HCT116 (cell line): ENCODE results near the gene MYL6B. TPM values are rescaled to one million over a fixed set of nuclear protein-coding genes. Genes with fewer than 3 reads are reported as not detected.

Source experiments
- ATAC-seq: fragments of 200-7000 bp; cut with Tn5 transposase; 2 replicates; pipeline ENCODE4 v1.9.1; 2020; ENCODE audit warnings: mild to moderate bottlenecking, moderate library complexity
- BruUV-seq: library from RNA; stranded (reverse); fragments of 400-500 nt; replicated peaks from 2 replicates; lab custom pipeline; 2021; lab: Mats Ljungman, UMichigan
- CTCF ChIA-PET: fragments of 300-600 bp; sonication (Branson Sonifier 250); formaldehyde crosslinking; loops from one replicate; lab custom pipeline; 2021; ENCODE audit warnings: antibody characterized with exemption; lab: Charles Lee
- POLR2A ChIA-PET: fragments of 300-600, 350-600 bp; sonication (Branson Sonifier 250); formaldehyde crosslinking; loops from one replicate; lab custom pipeline; 2021; ENCODE audit warnings: antibody characterized with exemption; lab: Charles Lee
- RAD21 ChIA-PET, 2 experiments: fragments of 300-600 bp; sonication (Branson Sonifier 250); formaldehyde crosslinking; loops; one replicate each; lab custom pipeline; 2023; ENCODE audit warnings: low total read pairs in 2 of 2; ENCODE audit not compliant: uncharacterized antibody in 2 of 2, unreplicated experiment in 2 of 2, low non-redundant PET in 1 of 2; lab: Charles Lee
- DNase-seq: peaks from one replicate; pipeline ENCODE4 v3.0.0-alpha.2; 2010; ENCODE audit warnings: low read depth, low spot score
- H2AFZ ChIP-seq: fragments of 200-600 bp; shearing (Covaris generic), sonication (generic); 2 replicates; pipeline ENCODE4 v1.6.1; 2017; ENCODE audit warnings: low read depth, mixed run types, mixed read lengths, antibody characterized with exemption, low read length; ENCODE audit not compliant: poor library complexity, severe bottlenecking
- H3K27ac ChIP-seq: 2 replicates; pipeline ENCODE4 v1.5.1; 2012; ENCODE audit warnings: low read depth, low read length
- H3K27me3 ChIP-seq: fragments of 200-600 bp; sonication (generic); 2 replicates; pipeline ENCODE4 v1.6.1; 2016; ENCODE audit warnings: mixed run types, low read length, mixed read lengths; ENCODE audit not compliant: insufficient read depth
- H3K36me3 ChIP-seq, 2 experiments: fragments of 200-500 bp in 1 of 2; fragments of 200-600 bp in 1 of 2; sonication (Bioruptor generic) in 1 of 2; sonication (generic) in 1 of 2; 2 replicates each; pipeline versions ENCODE4 v1.5.1 to v1.6.1; 2014 to 2016; ENCODE audit warnings: low read length in 2 of 2, inconsistent platforms in 1 of 2, mixed read lengths in 1 of 2, mixed run types in 1 of 2; ENCODE audit not compliant: insufficient read depth in 2 of 2, control insufficient read depth in 1 of 2
- H3K4me1 ChIP-seq, 2 experiments: fragments of 200-600 bp in 1 of 2; sonication (generic) in 1 of 2; 2 replicates each; pipeline versions ENCODE4 v1.5.1 to v1.6.1; 2012 to 2017; ENCODE audit warnings: low read length in 2 of 2, inconsistent platforms in 1 of 2, mild to moderate bottlenecking in 1 of 2, mixed read lengths in 1 of 2, mixed run types in 1 of 2, moderate library complexity in 1 of 2; ENCODE audit not compliant: insufficient read depth in 2 of 2, control insufficient read depth in 1 of 2
- H3K4me2 ChIP-seq: fragments of 200-600 bp; sonication (generic); 2 replicates; pipeline ENCODE4 v1.6.1; 2017; ENCODE audit warnings: mixed run types, low read length, mixed read lengths
- H3K4me3 ChIP-seq, 2 experiments: fragments of 200-600 bp in 1 of 2; sonication (generic) in 1 of 2; replicated peaks in 1 of 2; 2 replicates each; pipeline ENCODE4 v1.5.1; 2011 to 2016; ENCODE audit warnings: low read length in 2 of 2, control low read depth in 1 of 2, low read depth in 1 of 2, mild to moderate bottlenecking in 1 of 2, mixed read lengths in 1 of 2, mixed run types in 1 of 2
- H3K79me2 ChIP-seq: fragments of 200-600 bp; sonication (generic); 2 replicates; pipeline ENCODE4 v1.6.1; 2017; ENCODE audit warnings: mild to moderate bottlenecking, mixed run types, low read length, moderate library complexity, mixed read lengths; ENCODE audit not compliant: insufficient read depth
- H3K9ac ChIP-seq: fragments of 200-600 bp; sonication (generic); 2 replicates; pipeline ENCODE4 v1.6.1; 2016; ENCODE audit warnings: low read length, mixed read lengths
- H3K9me2 ChIP-seq: fragments of 200-600 bp; sonication (generic), shearing (Covaris generic); 2 replicates; pipeline ENCODE4 v1.6.1; 2017; ENCODE audit warnings: mixed run types, mild to moderate bottlenecking, moderate library complexity; ENCODE audit not compliant: insufficient read depth
- H3K9me3 ChIP-seq, 2 experiments: fragments of 200-500 bp in 1 of 2; fragments of 200-600 bp in 1 of 2; sonication (Bioruptor generic) in 1 of 2; sonication (generic) in 1 of 2; 2 replicates each; pipeline ENCODE4 v1.6.1; 2014 to 2017; ENCODE audit warnings: low read length in 2 of 2, mixed read lengths in 2 of 2, inconsistent platforms in 1 of 2, low read depth in 1 of 2, mild to moderate bottlenecking in 1 of 2, mixed run types in 1 of 2, moderate library complexity in 1 of 2; ENCODE audit not compliant: control insufficient read depth in 1 of 2, insufficient read depth in 1 of 2
- H4K20me1 ChIP-seq: fragments of 200-600 bp; sonication (generic), shearing (Covaris generic); 2 replicates; pipeline ENCODE4 v1.6.1; 2017; ENCODE audit warnings: mixed run types, mild to moderate bottlenecking, moderate library complexity; ENCODE audit not compliant: insufficient read depth
- ATF3 ChIP-seq: IDR thresholded peaks from 2 replicates; pipeline ENCODE4 v1.6.1; 2012
- CBX3 ChIP-seq: IDR thresholded peaks from 2 replicates; pipeline ENCODE4 v1.6.1; 2012; ENCODE audit warnings: low read depth
- CEBPB ChIP-seq: IDR thresholded peaks from 2 replicates; pipeline ENCODE4 v1.6.1; 2012; ENCODE audit warnings: low read depth
- CTCF ChIP-seq, 3 experiments: fragments of 200-600 bp in 1 of 3; sonication (generic) in 1 of 3; IDR thresholded peaks in 2 of 3; conservative IDR thresholded peaks in 1 of 3; 2 replicates each; pipeline ENCODE4 v1.5.1; 2012 to 2017; ENCODE audit warnings: low read depth in 2 of 3, low read length in 2 of 3, antibody characterized with exemption in 1 of 3, borderline replicate concordance in 1 of 3, control low read depth in 1 of 3, mild to moderate bottlenecking in 1 of 3, mixed read lengths in 1 of 3, mixed run types in 1 of 3, moderate library complexity in 1 of 3; ENCODE audit not compliant: insufficient read depth in 1 of 3
- ELF1 ChIP-seq: IDR thresholded peaks from 2 replicates; pipeline ENCODE4 v1.6.1; 2012; ENCODE audit warnings: low read depth, borderline replicate concordance
- JUND ChIP-seq: IDR thresholded peaks from 2 replicates; pipeline ENCODE4 v1.6.1; 2012
- SIN3A ChIP-seq: IDR thresholded peaks from 2 replicates; pipeline ENCODE4 v1.6.1; 2012; ENCODE audit warnings: low read depth
- ZNF274 ChIP-seq: fragments of 200-500 bp; sonication (Bioruptor generic); IDR thresholded peaks from 2 replicates; pipeline ENCODE4 v1.6.1; 2014; ENCODE audit warnings: mild to moderate bottlenecking, low read depth, low read length, inconsistent platforms
- intact Hi-C: fragments of 100-400 bp; cut with micrococcal nuclease; formaldehyde crosslinking; loops from 2 replicates; pipeline ENCODE4 v1.10.0; 2022
- total RNA-seq: library from RNA; stranded (reverse); gene quantifications from one replicate; pipeline ENCODE4 v1.2.1, GENCODE V29; 2021; ENCODE audit not compliant: unreplicated experiment

Gene MYL6B
- total RNA-seq, 1 experiment from 2014 or later: 94.3 TPM

DNA sequence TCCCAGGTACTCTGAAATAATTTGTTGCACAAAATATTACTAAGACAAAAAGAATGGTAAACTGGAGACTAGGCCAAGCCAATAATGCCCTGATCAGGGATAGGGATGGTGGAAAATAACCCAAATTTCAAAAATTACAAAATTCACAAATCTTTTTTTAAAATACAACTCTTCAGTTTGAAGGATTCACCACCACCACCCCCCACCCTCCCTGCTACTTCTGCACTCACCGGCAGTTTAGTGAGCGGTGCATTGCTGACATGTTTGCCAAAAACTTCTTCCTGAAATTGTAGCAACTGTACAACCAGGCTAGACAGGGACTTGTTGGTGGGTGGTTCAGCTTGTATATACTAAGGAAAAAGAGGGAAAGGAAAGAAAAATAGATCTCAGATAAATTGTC lies 34.6 kb downstream of the MYL6B start:
- no peak for ATAC-seq
- H3K79me2 ChIP-seq: peaks cover 37% of the 10 kb centered on the region
- no TSS peak for BruUV-seq

More for the DNA sequence above, 34.6 kb downstream of the MYL6B start:
- no peaks in the 10 kb centered on the region for H3K27me3 ChIP-seq
- TF ChIP-seq ATF3: no peak
- no peak for TF ChIP-seq JUND
- no peak for TF ChIP-seq CBX3
- no peak for TF ChIP-seq ZNF274
- TF ChIP-seq SIN3A: no peak
- no peak for TF ChIP-seq ELF1
- TF ChIP-seq CTCF (IDR thresholded peaks at IDR 0.05 in 2 of 3, conservative IDR thresholded peaks at IDR 0.05 in 1 of 3; ENCODE audit: borderline replicate concordance in 1 of 3, insufficient read depth in 1 of 3, low read depth in 2 of 3, low read length in 2 of 3): no peak
- TF ChIP-seq CEBPB: no peak
- TF ChIP-seq, all 23 proteins: peak for 0
- no peaks in the 10 kb centered on the region for H3K9me2 ChIP-seq
- POLR2A ChIA-PET: no interaction called here
- no peak overlapping the region for H3K4me3 ChIP-seq
- H3K9ac ChIP-seq: no peak overlapping the region
- no peak overlapping the region for H3K27ac ChIP-seq
- no peak overlapping the region for H3K4me2 ChIP-seq
- H3K9me3 ChIP-seq: no peaks in the 10 kb centered on the region
- intact Hi-C loops: no loop called here
- peaks cover 22 to 29% of the 10 kb centered on the region in 2 experiments; a peak in 3 of 4 replicates for H3K36me3 ChIP-seq
- no peak for DNase-seq
- no peak overlapping the region for H2AFZ ChIP-seq
- peaks cover 17 to 23% of the 10 kb centered on the region in 2 experiments for H3K4me1 ChIP-seq
- RAD21 ChIA-PET: no interaction called here
- CTCF ChIA-PET: no interaction called here
- no peaks in the 10 kb centered on the region for H4K20me1 ChIP-seq
